IMR-90 (cell line): Measurements from ENCODE around the gene SYTL4.

Experiments used
- BHLHE40 ChIP-seq: fragments of 150-350 bp; IDR thresholded peaks from 2 replicates; pipeline ENCODE4 v1.6.1; 2016; ENCODE audit warnings: mild to moderate bottlenecking, low read depth, low read length
- CEBPB ChIP-seq: IDR thresholded peaks from 2 replicates; pipeline ENCODE4 v1.6.1; 2012; ENCODE audit warnings: low read depth, low read length, improper control_type of control experiment
- CHD1 ChIP-seq: IDR thresholded peaks from 2 replicates; pipeline ENCODE4 v1.6.1; 2012; ENCODE audit warnings: low read depth, low read length, improper control_type of control experiment
- CTCF ChIP-seq: conservative IDR thresholded peaks from 2 replicates; pipeline ENCODE4 v1.5.1; 2012; ENCODE audit warnings: mild to moderate bottlenecking, low read depth, low read length, improper control_type of control experiment
- FOS ChIP-seq: fragments of 150-350 bp; IDR thresholded peaks from 2 replicates; pipeline ENCODE4 v1.6.1; 2016; ENCODE audit warnings: low read depth, low read length
- MAFK ChIP-seq: IDR thresholded peaks from 2 replicates; pipeline ENCODE4 v1.6.1; 2012; ENCODE audit warnings: low read depth, low read length, improper control_type of control experiment
- MXI1 ChIP-seq: IDR thresholded peaks from 2 replicates; pipeline ENCODE4 v1.6.1; 2012; ENCODE audit warnings: low read depth, mild to moderate bottlenecking, low read length, moderate library complexity, borderline replicate concordance
- POLR2A ChIP-seq: IDR thresholded peaks from 2 replicates; pipeline ENCODE4 v1.6.1; 2012; ENCODE audit warnings: mild to moderate bottlenecking, low read depth, low read length
- RAD21 ChIP-seq: IDR thresholded peaks from 2 replicates; pipeline ENCODE4 v1.6.1; 2012; ENCODE audit warnings: low read length, improper control_type of control experiment
- RCOR1 ChIP-seq: IDR thresholded peaks from 2 replicates; pipeline ENCODE4 v1.6.1; 2012; ENCODE audit warnings: mild to moderate bottlenecking, low read length, improper control_type of control experiment; ENCODE audit not compliant: insufficient replicate concordance
- RFX5 ChIP-seq: IDR thresholded peaks from 2 replicates; pipeline ENCODE4 v1.8.0; 2012; ENCODE audit warnings: low read depth, mild to moderate bottlenecking, low read length, moderate library complexity
- SMC3 ChIP-seq: fragments of 150-350 bp; IDR thresholded peaks from 2 replicates; pipeline ENCODE4 v1.6.1; 2016; ENCODE audit warnings: low read depth, mild to moderate bottlenecking, antibody characterized with exemption, low read length, moderate library complexity
- TF ChIP-seq, protein P1 (sequence below): fragments of 150-350 bp; IDR thresholded peaks from 2 replicates; pipeline ENCODE4 v1.6.1; 2017; ENCODE audit warnings: mild to moderate bottlenecking, antibody characterized with exemption, low read length, low read depth
- TF ChIP-seq, protein P2 (sequence below): fragments of 150-350 bp; IDR thresholded peaks from 2 replicates; pipeline ENCODE4 v1.6.1; 2016; ENCODE audit warnings: low read depth, mild to moderate bottlenecking, low read length, moderate library complexity, borderline replicate concordance

DNA sequence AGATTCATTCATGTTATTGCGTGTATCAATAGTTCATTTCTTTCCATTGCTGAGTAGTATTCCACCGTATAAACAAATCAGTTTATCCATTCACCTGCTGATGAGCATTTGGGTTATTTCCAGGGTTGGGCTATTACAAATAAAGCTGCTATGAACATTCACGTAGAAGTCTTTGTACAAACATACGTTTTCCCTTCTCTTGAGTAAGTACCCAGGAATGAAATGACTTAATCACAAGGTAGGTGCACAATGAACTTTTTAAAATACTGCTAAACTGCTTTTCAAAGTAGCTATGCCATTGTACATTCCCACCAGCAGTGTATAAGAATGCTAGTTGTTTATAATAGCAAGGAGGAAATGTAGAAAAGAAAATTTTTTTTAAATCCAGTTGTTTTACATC lies 35.9 kb downstream of the SYTL4 start:
- TF ChIP-seq RFX5 (no peak), SMC3 (no peak), POLR2A (no peak), CTCF (no peak), BHLHE40 (no peak), RAD21 (no peak), MXI1 (no peak), FOS (no peak), RCOR1 (no peak), CEBPB (no peak), MAFK (no peak), CHD1 (no peak)
- TF ChIP-seq, protein P1, sequence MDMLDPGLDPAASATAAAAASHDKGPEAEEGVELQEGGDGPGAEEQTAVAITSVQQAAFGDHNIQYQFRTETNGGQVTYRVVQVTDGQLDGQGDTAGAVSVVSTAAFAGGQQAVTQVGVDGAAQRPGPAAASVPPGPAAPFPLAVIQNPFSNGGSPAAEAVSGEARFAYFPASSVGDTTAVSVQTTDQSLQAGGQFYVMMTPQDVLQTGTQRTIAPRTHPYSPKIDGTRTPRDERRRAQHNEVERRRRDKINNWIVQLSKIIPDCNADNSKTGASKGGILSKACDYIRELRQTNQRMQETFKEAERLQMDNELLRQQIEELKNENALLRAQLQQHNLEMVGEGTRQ = no peak
- TF ChIP-seq, protein P2, sequence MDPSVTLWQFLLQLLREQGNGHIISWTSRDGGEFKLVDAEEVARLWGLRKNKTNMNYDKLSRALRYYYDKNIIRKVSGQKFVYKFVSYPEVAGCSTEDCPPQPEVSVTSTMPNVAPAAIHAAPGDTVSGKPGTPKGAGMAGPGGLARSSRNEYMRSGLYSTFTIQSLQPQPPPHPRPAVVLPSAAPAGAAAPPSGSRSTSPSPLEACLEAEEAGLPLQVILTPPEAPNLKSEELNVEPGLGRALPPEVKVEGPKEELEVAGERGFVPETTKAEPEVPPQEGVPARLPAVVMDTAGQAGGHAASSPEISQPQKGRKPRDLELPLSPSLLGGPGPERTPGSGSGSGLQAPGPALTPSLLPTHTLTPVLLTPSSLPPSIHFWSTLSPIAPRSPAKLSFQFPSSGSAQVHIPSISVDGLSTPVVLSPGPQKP = no peak
